HCT116 (cell line): ENCODE results near the gene LMAN2L. TPM values are rescaled to one million over a fixed set of nuclear protein-coding genes. Genes with fewer than 3 reads are reported as not detected.

Source experiments
- ATAC-seq: fragments of 200-7000 bp; cut with Tn5 transposase; 2 replicates; pipeline ENCODE4 v1.9.1; 2020; ENCODE audit warnings: mild to moderate bottlenecking, moderate library complexity
- BruUV-seq: library from RNA; stranded (reverse); fragments of 400-500 nt; replicated peaks from 2 replicates; lab custom pipeline; 2021; lab: Mats Ljungman, UMichigan
- CTCF ChIA-PET: fragments of 300-600 bp; sonication (Branson Sonifier 250); formaldehyde crosslinking; loops from one replicate; lab custom pipeline; 2021; ENCODE audit warnings: antibody characterized with exemption; lab: Charles Lee
- POLR2A ChIA-PET: fragments of 300-600, 350-600 bp; sonication (Branson Sonifier 250); formaldehyde crosslinking; loops from one replicate; lab custom pipeline; 2021; ENCODE audit warnings: antibody characterized with exemption; lab: Charles Lee
- RAD21 ChIA-PET, 2 experiments: fragments of 300-600 bp; sonication (Branson Sonifier 250); formaldehyde crosslinking; loops; one replicate each; lab custom pipeline; 2023; ENCODE audit warnings: low total read pairs in 2 of 2; ENCODE audit not compliant: uncharacterized antibody in 2 of 2, unreplicated experiment in 2 of 2, low non-redundant PET in 1 of 2; lab: Charles Lee
- DNase-seq: peaks from one replicate; pipeline ENCODE4 v3.0.0-alpha.2; 2010; ENCODE audit warnings: low read depth, low spot score
- H2AFZ ChIP-seq: fragments of 200-600 bp; shearing (Covaris generic), sonication (generic); 2 replicates; pipeline ENCODE4 v1.6.1; 2017; ENCODE audit warnings: low read depth, mixed run types, mixed read lengths, antibody characterized with exemption, low read length; ENCODE audit not compliant: poor library complexity, severe bottlenecking
- H3K27ac ChIP-seq: 2 replicates; pipeline ENCODE4 v1.5.1; 2012; ENCODE audit warnings: low read depth, low read length
- H3K27me3 ChIP-seq: fragments of 200-600 bp; sonication (generic); 2 replicates; pipeline ENCODE4 v1.6.1; 2016; ENCODE audit warnings: mixed run types, low read length, mixed read lengths; ENCODE audit not compliant: insufficient read depth
- H3K36me3 ChIP-seq, 2 experiments: fragments of 200-500 bp in 1 of 2; fragments of 200-600 bp in 1 of 2; sonication (Bioruptor generic) in 1 of 2; sonication (generic) in 1 of 2; 2 replicates each; pipeline versions ENCODE4 v1.5.1 to v1.6.1; 2014 to 2016; ENCODE audit warnings: low read length in 2 of 2, inconsistent platforms in 1 of 2, mixed read lengths in 1 of 2, mixed run types in 1 of 2; ENCODE audit not compliant: insufficient read depth in 2 of 2, control insufficient read depth in 1 of 2
- H3K4me1 ChIP-seq, 2 experiments: fragments of 200-600 bp in 1 of 2; sonication (generic) in 1 of 2; 2 replicates each; pipeline versions ENCODE4 v1.5.1 to v1.6.1; 2012 to 2017; ENCODE audit warnings: low read length in 2 of 2, inconsistent platforms in 1 of 2, mild to moderate bottlenecking in 1 of 2, mixed read lengths in 1 of 2, mixed run types in 1 of 2, moderate library complexity in 1 of 2; ENCODE audit not compliant: insufficient read depth in 2 of 2, control insufficient read depth in 1 of 2
- H3K4me2 ChIP-seq: fragments of 200-600 bp; sonication (generic); 2 replicates; pipeline ENCODE4 v1.6.1; 2017; ENCODE audit warnings: mixed run types, low read length, mixed read lengths
- H3K4me3 ChIP-seq, 2 experiments: fragments of 200-600 bp in 1 of 2; sonication (generic) in 1 of 2; replicated peaks in 1 of 2; 2 replicates each; pipeline ENCODE4 v1.5.1; 2011 to 2016; ENCODE audit warnings: low read length in 2 of 2, control low read depth in 1 of 2, low read depth in 1 of 2, mild to moderate bottlenecking in 1 of 2, mixed read lengths in 1 of 2, mixed run types in 1 of 2
- H3K79me2 ChIP-seq: fragments of 200-600 bp; sonication (generic); 2 replicates; pipeline ENCODE4 v1.6.1; 2017; ENCODE audit warnings: mild to moderate bottlenecking, mixed run types, low read length, moderate library complexity, mixed read lengths; ENCODE audit not compliant: insufficient read depth
- H3K9ac ChIP-seq: fragments of 200-600 bp; sonication (generic); 2 replicates; pipeline ENCODE4 v1.6.1; 2016; ENCODE audit warnings: low read length, mixed read lengths
- H3K9me2 ChIP-seq: fragments of 200-600 bp; sonication (generic), shearing (Covaris generic); 2 replicates; pipeline ENCODE4 v1.6.1; 2017; ENCODE audit warnings: mixed run types, mild to moderate bottlenecking, moderate library complexity; ENCODE audit not compliant: insufficient read depth
- H3K9me3 ChIP-seq, 2 experiments: fragments of 200-500 bp in 1 of 2; fragments of 200-600 bp in 1 of 2; sonication (Bioruptor generic) in 1 of 2; sonication (generic) in 1 of 2; 2 replicates each; pipeline ENCODE4 v1.6.1; 2014 to 2017; ENCODE audit warnings: low read length in 2 of 2, mixed read lengths in 2 of 2, inconsistent platforms in 1 of 2, low read depth in 1 of 2, mild to moderate bottlenecking in 1 of 2, mixed run types in 1 of 2, moderate library complexity in 1 of 2; ENCODE audit not compliant: control insufficient read depth in 1 of 2, insufficient read depth in 1 of 2
- H4K20me1 ChIP-seq: fragments of 200-600 bp; sonication (generic), shearing (Covaris generic); 2 replicates; pipeline ENCODE4 v1.6.1; 2017; ENCODE audit warnings: mixed run types, mild to moderate bottlenecking, moderate library complexity; ENCODE audit not compliant: insufficient read depth
- CTCF ChIP-seq, 3 experiments: fragments of 200-600 bp in 1 of 3; sonication (generic) in 1 of 3; IDR thresholded peaks in 2 of 3; conservative IDR thresholded peaks in 1 of 3; 2 replicates each; pipeline ENCODE4 v1.5.1; 2012 to 2017; ENCODE audit warnings: low read depth in 2 of 3, low read length in 2 of 3, antibody characterized with exemption in 1 of 3, borderline replicate concordance in 1 of 3, control low read depth in 1 of 3, mild to moderate bottlenecking in 1 of 3, mixed read lengths in 1 of 3, mixed run types in 1 of 3, moderate library complexity in 1 of 3; ENCODE audit not compliant: insufficient read depth in 1 of 3
- MAX ChIP-seq: IDR thresholded peaks from 2 replicates; pipeline ENCODE4 v1.6.1; 2012
- RAD21 ChIP-seq: IDR thresholded peaks from 2 replicates; pipeline ENCODE4 v1.6.1; 2012; ENCODE audit warnings: low read depth, mild to moderate bottlenecking
- REST ChIP-seq: IDR thresholded peaks from 2 replicates; pipeline ENCODE4 v1.6.1; 2012; ENCODE audit warnings: low read depth
- SIN3A ChIP-seq: IDR thresholded peaks from 2 replicates; pipeline ENCODE4 v1.6.1; 2012; ENCODE audit warnings: low read depth
- SP1 ChIP-seq: IDR thresholded peaks from 2 replicates; pipeline ENCODE4 v1.6.1; 2012; ENCODE audit warnings: low read depth
- SRF ChIP-seq: IDR thresholded peaks from 2 replicates; pipeline ENCODE4 v1.6.1; 2012; ENCODE audit warnings: low read depth
- TCF7L2 ChIP-seq: IDR thresholded peaks from 2 replicates; pipeline ENCODE4 v1.7.0; 2011; ENCODE audit warnings: borderline replicate concordance, inconsistent platforms; ENCODE audit not compliant: insufficient read depth, insufficient read length; ENCODE audit errors: extremely low read depth
- intact Hi-C: fragments of 100-400 bp; cut with micrococcal nuclease; formaldehyde crosslinking; loops from 2 replicates; pipeline ENCODE4 v1.10.0; 2022
- total RNA-seq: library from RNA; stranded (reverse); gene quantifications from one replicate; pipeline ENCODE4 v1.2.1, GENCODE V29; 2021; ENCODE audit not compliant: unreplicated experiment

The LMAN2L gene
- total RNA-seq, 1 experiment from 2014 or later: 15.2 TPM

- TF ChIP-seq REST: no peak
These were observed 52.6 kb downstream of the LMAN2L start (continued) for GRCh38 chr2:96687266-96687665.

- H3K4me1 ChIP-seq: no peaks in the 10 kb centered on the region
- H3K9me3 ChIP-seq: no peaks in the 10 kb centered on the region
- H3K4me2 ChIP-seq: no peak overlapping the region
- BruUV-seq: no TSS peak
- H4K20me1 ChIP-seq: no peaks in the 10 kb centered on the region
- no peak overlapping the region for H3K4me3 ChIP-seq
- H2AFZ ChIP-seq: no peak overlapping the region
- no peaks in the 10 kb centered on the region for H3K79me2 ChIP-seq
- DNase-seq: no peak
- H3K27me3 ChIP-seq: no peaks in the 10 kb centered on the region
- CTCF ChIA-PET: interaction anchor here (0.7 kb wide), 1 partner anchor 470 kb away, joined by 4 read pairs; no protein-coding TSS in a partner anchor
- intact Hi-C loops: no loop called here
- RAD21 ChIA-PET: no interaction called here
- no peaks in the 10 kb centered on the region for H3K9me2 ChIP-seq
- H3K27ac ChIP-seq: no peak overlapping the region
- no peaks in the 10 kb centered on the region for H3K36me3 ChIP-seq
- no peak overlapping the region for H3K9ac ChIP-seq
- TF ChIP-seq SP1: no peak
- no peak for TF ChIP-seq RAD21
- no peak for TF ChIP-seq REST
- TF ChIP-seq TCF7L2: no peak
- no peak for TF ChIP-seq SRF
- TF ChIP-seq CTCF (IDR thresholded peaks at IDR 0.05 in 2 of 3, conservative IDR thresholded peaks at IDR 0.05 in 1 of 3; ENCODE audit: borderline replicate concordance in 1 of 3, insufficient read depth in 1 of 3, low read depth in 2 of 3, low read length in 2 of 3): no peak
- no peak for TF ChIP-seq MAX
- TF ChIP-seq SIN3A: no peak
- peak; percentile 55 for ATAC-seq
- POLR2A ChIA-PET: no interaction called here
These were observed 54.0 kb downstream of the LMAN2L start for GRCh38 chr2:96685577-96686459.
